Omental fat pad (tissue), 4 donors: ENCODE results near the gene PRR33. TPM values are rescaled to one million over a fixed set of nuclear protein-coding genes. Genes with fewer than 3 reads are reported as not detected.

Experiments used
- ATAC-seq: fragments of 150-250 bp; one replicate; pipeline ENCODE4 v1.9.1; 2016; ENCODE audit warnings: mild to moderate bottlenecking, moderate library complexity; ENCODE audit not compliant: low FRiP score
- DNase-seq: peaks from one replicate; pipeline ENCODE4 v3.0.0-alpha.2; 2019; ENCODE audit warnings: low spot score
- CTCF ChIP-seq, 3 donors: fragments of 450-650 bp; IDR thresholded peaks; one replicate each; pipeline ENCODE4 v1.5.1; 2016 to 2017; ENCODE audit warnings: antibody characterized with exemption in 3 of 3, mild to moderate bottlenecking in 3 of 3, moderate library complexity in 2 of 3
- total RNA-seq, 4 donors: library from RNA; depleted of rRNA; stranded (reverse); fragments of >200 nt; gene quantifications; one replicate each; pipeline ENCODE4 v1.1.0, GENCODE V29; 2016

PRR33 gene
- total RNA-seq, 4 donors from 2014 or later: not detected

GRCh38 chr11:1866226-1866625 is 25.5 kb downstream of the PRR33 start:
- no peak for DNase-seq
- TF ChIP-seq CTCF (IDR thresholded peaks at IDR 0.05): no peak
- no peak for ATAC-seq

GRCh38 chr11:1864831-1865665 is 26.6 kb downstream of the PRR33 start:
- ATAC-seq (no peak), DNase-seq (no peak)
- TF ChIP-seq CTCF (IDR thresholded peaks at IDR 0.05): no peak

- no peak for TF ChIP-seq CTCF (IDR thresholded peaks at IDR 0.05)
- no peak for DNase-seq
- ATAC-seq: peak; percentile 9
These were observed 27.5 kb downstream of the PRR33 start for GRCh38 chr11:1864231-1864630.

GRCh38 chr11:1863352-1864216 is 28.1 kb downstream of the PRR33 start:
- ATAC-seq (peak; percentile 91), DNase-seq (no peak)
- TF ChIP-seq CTCF (IDR thresholded peaks at IDR 0.05): no peak

- no peak for DNase-seq
These were observed 28.9 kb downstream of the PRR33 start for GRCh38 chr11:1862588-1863351.

More at GRCh38 chr11:1862588-1863351, 28.9 kb downstream of the PRR33 start:
- no peak for TF ChIP-seq CTCF (IDR thresholded peaks at IDR 0.05)
- ATAC-seq: peak; percentile 22
